HG02981 (cell line): ENCODE measurements around the gene GOLGA8S.
"Not testable (repeated sequence)": the region's sequence is repeated elsewhere in the genome, so short reads cannot be mapped to it uniquely, and the experiment has no call there.

Experiments used
- ATAC-seq: cut with Tn5 transposase; IDR thresholded peaks from one replicate; pipeline ENCODE4 v1.9.1; 2021; ENCODE audit warnings: mild to moderate bottlenecking, moderate library complexity; ENCODE audit not compliant: unreplicated experiment

GOLGA8S gene

DNA sequence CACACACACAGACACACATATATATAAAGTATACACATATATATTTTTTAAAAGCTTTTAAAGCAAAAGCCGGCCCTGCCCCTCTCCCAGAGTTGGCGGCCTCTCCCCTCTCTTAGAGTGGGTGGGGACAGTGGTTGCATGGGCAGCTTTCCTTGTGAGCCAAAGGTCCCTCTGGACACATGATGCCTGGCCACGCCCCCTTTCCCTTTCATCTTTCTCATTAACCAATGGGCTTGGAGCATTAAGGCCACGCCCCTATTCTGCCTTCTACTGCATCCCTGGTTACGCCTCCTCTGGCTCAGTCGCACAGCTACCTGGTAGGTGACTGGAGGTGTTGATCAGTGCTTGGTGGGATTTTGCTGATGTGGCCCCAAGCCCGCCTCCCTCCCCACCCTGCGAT is at the start of gene GOLGA8S:
TSS of gene GOLGA8S (plus strand) at position 301 of the 400 bp plus-strand sequence. CDS start at position 363, 62 bp downstream.
- not testable (repeated sequence) for ATAC-seq

DNA sequence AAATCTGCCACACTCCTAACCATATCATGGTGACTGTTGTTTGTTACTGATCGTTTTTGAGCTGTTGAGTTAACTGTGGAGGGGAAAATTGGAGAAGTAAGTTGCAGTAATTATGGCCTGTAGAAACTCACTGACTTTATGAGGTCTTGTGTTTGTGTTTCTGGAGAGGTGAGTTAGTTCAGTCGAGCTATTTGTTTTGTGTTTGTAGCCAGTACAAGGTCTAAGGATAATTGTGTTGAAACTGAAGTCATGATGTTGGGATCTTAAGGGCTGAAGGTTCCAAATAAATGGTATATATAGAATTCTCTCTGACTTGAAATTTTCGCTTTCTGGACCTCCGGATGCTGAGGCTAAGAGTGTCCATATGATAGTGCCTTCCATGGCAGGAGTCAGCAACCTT is 49.7 kb upstream of the GOLGA8S start:
- not testable (repeated sequence) for ATAC-seq

- ATAC-seq: not testable (repeated sequence)
These were observed 48.6 kb upstream of the GOLGA8S start for GRCh38 chr15:23305921-23306320.

- not testable (repeated sequence) for ATAC-seq
These were observed 43.3 kb upstream of the GOLGA8S start for GRCh38 chr15:23311233-23311632.

DNA sequence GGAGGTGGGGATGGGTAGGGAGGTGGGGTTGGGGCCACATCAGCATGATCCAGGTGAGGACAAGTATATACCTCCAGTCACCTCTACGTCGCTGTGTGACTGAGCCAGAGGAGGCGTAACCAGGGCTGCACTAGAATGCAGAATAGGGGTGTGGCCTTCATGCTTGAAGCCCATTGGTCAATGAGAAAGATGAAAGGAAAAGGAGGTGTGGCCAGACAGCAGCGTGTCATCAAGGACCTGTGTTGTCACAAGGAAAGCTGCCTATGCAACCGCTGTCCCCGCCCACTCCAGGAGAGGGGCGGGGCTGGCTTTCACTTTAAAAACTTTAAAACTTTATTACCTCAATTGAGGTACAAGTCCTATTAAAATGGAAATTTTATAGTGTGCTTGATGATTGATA is 20.5 kb upstream of the GOLGA8S start, which contains the start of gene GOLGA6L26:
TSS of gene GOLGA6L26 (minus strand) at position 101 of the 400 bp plus-strand sequence. CDS start at position 40, 61 bp downstream.
- not testable (repeated sequence) for ATAC-seq

DNA sequence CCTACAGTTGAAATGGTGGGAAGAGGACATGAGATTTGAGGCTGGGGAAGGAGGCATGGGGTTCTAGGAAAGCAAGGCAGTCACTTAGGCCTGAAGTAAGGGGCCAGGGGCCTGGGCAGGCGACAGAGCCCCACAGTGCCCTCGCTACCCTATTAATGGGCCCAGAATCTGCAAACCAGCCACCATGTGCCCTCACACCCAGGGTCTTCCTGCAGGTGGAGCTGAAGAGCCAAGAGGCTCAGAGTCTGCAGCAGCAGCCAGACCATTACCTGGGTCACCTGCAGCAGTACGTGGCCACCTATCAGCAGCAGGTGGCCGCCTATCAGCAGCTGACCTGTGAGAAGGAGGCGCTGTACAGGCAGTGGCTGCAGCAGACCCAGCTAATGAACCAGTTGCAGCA is 8.1 kb downstream of the GOLGA8S start:
- ATAC-seq: not testable (repeated sequence)

DNA sequence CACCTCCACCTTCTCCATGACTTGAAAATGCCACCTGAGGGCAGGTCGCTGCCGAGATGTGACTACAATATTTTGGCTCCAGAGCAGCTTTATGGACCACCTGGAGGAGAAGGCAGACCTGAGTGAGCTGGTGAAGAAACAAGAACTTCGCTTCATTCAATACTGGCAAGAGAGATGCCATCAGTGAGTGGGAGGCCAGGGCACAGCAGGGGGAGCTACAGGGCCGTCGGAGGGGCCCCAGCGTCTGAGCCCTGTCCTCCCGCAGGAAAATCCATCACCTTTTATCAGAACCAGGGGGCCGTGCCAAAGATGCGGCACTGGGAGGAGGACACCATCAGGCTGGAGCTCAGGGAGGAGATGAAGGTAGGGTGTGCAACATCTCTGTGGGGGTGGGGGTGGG is 9.7 kb downstream of the GOLGA8S start:
- not testable (repeated sequence) for ATAC-seq

- ATAC-seq: no peak
These were observed 16.0 kb downstream of the GOLGA8S start for GRCh38 chr15:23370578-23370977.

DNA sequence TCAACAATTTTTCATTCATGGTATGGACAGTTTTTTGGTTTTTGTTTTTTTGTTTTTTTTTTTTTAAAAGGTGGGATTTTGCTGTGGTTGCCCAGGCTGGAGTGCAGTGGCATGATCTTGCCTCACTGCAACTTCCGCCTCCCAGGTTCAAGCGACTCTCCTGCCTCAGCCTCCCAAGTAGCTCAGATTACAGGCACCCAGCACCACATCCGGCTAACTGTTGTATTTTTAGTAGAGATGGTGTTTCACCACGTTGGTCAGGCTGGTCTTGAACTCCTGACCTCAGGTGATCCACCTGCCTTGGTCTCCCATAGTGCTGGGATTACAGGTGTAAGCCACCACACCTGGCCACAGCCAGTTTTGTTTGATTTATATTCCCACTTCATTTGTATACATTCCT is 16.6 kb downstream of the GOLGA8S start:
- ATAC-seq: not testable (repeated sequence)

- ATAC-seq: not testable (repeated sequence)
These were observed 17.3 kb downstream of the GOLGA8S start for GRCh38 chr15:23371868-23372267.

DNA sequence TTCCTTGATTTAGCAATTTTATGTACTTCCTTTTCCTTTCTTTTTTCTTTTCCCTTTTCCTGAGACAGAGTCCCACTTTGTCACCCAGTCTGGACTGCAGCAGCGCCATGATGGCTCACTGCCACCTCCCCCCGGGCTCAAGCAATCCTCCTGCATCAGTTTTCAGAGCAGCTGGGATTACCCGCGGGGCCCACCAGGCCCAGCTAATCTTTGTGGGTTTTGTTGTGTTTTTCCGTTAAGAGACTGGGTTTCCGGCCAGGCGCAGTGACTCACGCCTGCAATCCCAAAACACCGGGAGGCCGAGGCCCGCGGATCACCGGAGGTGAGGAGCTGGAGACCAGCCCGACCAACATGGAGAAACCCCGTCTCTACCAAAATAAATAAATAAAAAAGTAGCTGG is 17.7 kb downstream of the GOLGA8S start:
- no peak for ATAC-seq

GRCh38 chr15:23372891-23373600 is 18.5 kb downstream of the GOLGA8S start:
- not testable (repeated sequence) for ATAC-seq

- ATAC-seq: not testable (repeated sequence)
These were observed 19.7 kb downstream of the GOLGA8S start for GRCh38 chr15:23374226-23374625.

DNA sequence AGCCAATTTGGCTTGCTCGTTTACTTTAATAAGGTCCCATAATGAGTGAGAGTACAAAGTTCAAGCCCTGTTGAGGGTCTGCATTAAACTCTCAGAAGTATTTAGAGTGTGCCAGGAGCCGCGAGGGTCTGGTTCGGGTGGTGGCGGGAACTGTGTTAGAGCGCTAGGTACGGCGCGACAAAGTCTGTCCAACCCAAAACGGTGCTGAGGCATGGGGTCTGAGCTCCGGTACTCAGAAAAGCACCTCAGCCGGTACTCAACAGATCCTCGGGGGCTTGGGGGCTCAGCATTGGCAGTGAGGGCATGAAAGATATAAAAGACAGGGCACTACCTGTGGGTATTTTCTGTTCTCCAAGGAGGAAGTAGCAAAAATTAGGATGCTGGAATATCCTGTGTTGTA is 24.4 kb downstream of the GOLGA8S start:
- ATAC-seq: not testable (repeated sequence)

- ATAC-seq: not testable (repeated sequence)
These were observed 26.2 kb downstream of the GOLGA8S start for GRCh38 chr15:23380700-23381099.

GRCh38 chr15:23381192-23381591 is 26.6 kb downstream of the GOLGA8S start:
- ATAC-seq: not testable (repeated sequence)

- ATAC-seq: no peak
These were observed 29.8 kb downstream of the GOLGA8S start for GRCh38 chr15:23384371-23384770.

DNA sequence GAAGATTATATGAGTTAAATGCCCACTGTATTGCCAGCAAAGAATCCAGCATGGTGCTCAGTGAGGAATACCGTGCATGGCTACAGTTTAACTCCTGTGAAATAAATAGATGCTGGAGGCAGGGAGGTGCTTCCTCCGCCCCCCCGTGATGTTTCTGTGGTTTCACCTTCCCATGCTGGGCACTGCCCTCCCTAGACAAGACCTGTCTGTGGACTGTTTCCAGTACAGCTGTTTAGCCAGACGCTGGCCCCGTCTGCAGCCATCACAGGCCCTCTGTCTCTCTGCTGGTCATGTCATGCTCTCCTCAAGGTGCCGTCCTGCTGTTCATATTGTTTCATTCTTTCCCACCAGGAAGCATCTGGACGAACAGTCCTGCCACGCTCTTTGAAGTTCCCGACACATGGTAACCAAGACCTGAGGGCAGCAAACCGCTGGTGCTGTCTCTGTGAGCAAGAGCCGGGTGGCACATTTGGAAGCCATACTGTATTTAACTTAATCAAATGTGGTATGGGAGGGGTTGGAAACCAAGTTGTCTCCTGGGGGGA is 31.4 kb downstream of the GOLGA8S start:
- no peak for ATAC-seq

GRCh38 chr15:23387621-23388190 is 33.2 kb downstream of the GOLGA8S start:
- ATAC-seq: no peak

DNA sequence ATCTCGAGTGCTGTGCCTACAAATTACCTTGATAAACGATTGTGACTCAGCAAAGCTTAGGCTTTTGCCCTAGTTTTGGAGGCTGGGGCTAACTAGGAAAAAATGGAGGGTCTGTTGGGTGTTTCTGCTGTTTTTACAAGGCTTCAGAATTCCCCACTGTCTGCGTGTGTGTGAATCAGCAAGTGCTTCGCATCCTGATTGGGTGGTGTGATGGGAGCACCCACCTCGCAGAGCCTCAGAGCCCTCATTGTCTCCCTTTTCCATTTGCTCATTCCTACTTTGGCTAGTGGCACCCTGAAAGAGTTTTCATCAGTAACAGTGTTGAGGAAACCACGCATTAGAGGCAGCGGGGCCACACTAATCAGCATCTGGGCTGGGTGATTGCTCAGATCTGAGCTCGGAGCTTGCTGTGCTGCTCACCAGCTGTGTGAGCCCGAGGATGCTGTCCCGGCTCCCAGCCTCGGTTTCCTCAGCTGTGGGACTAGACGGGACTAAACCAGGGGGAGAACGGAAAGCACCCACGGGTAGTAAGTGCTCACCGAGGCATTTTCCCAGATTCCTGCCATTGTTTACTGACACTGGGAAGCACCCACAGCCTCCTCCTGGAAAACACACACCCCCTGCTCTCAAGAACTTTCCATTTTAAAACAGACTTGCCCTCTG is 40.6 kb downstream of the GOLGA8S start:
- ATAC-seq: no peak

DNA sequence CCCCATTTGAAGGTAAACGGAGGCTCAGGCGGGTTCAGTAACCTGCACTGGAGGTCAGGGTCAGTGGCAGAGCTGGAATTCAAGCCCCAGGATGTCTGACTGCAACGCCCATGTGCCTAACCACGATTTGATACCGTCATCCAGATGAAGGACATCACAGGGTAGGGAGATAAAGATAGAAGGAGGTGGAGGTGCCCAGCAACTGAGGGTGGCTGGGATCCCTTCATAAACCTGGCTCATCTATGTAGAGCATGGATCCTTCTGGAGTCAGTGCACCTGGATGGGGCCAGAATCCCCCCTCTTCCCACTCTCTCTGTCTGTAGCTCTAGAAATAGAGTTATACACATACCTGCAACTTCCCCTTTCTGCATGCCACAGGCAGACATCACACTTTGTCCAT is 41.3 kb downstream of the GOLGA8S start:
- ATAC-seq: no peak
